ENCODE measurements around the gene IPMK.

Gene IPMK

GRCh38 chr10:58153751-58154150 lies 113.9 kb downstream of the IPMK start:
- DNase-seq (ENCODE audit: low read depth in 2 of 2): no peak

- peak in 1 of 2 donors; percentile 13 for DNase-seq (ENCODE audit: low read depth in 2 of 2)
These were observed 114.9 kb downstream of the IPMK start for GRCh38 chr10:58152673-58153263.

GRCh38 chr10:58150290-58150689 lies 117.4 kb downstream of the IPMK start:
- DNase-seq (ENCODE audit: low read depth in 2 of 2): no peak

- no peak for DNase-seq (ENCODE audit: low read depth in 2 of 2)
These were observed 123.8 kb downstream of the IPMK start for GRCh38 chr10:58143944-58144343.

All from stimulated activated CD4-positive, alpha-beta T cell treated with anti-CD3 and anti-CD28 coated beads, Interleukin-15, amount 100 ng/mL, for 48 hours (primary cell).